Esophagus muscularis mucosa (tissue), 4 donors: Measurements from ENCODE around the gene CAPN8. TPM values are rescaled to one million over a fixed set of nuclear protein-coding genes. Genes with fewer than 3 reads are reported as not detected.

Experiments
- DNase-seq: peaks from one replicate; pipeline ENCODE4 v3.0.0-alpha.2; 2017; ENCODE audit errors: extremely low spot score
- H3K27ac ChIP-seq, 4 donors: fragments of 200-600 bp; sonication (generic); replicated peaks in 1 of 4; 1 replicate in 3 of 4; 2 replicates in 1 of 4; pipeline ENCODE4 v1.5.1; 2016 to 2019; ENCODE audit warnings: mild to moderate bottlenecking in 1 of 4
- H3K27me3 ChIP-seq, 4 donors: fragments of 200-600 bp; sonication (generic); one replicate each; pipeline versions ENCODE4 v1.5.1 to v1.6.0; 2016 to 2019
- H3K36me3 ChIP-seq, 4 donors: fragments of 200-600 bp; sonication (generic); one replicate each; pipeline ENCODE4 v1.5.1; 2016 to 2019
- H3K4me1 ChIP-seq, 4 donors: fragments of 200-600 bp; sonication (generic); one replicate each; pipeline ENCODE4 v1.5.1; 2016 to 2019
- H3K4me3 ChIP-seq, 4 donors: fragments of 200-600 bp; sonication (generic); 1 replicate in 2 of 4; 2 replicates in 2 of 4; pipeline ENCODE4 v1.5.1; 2016 to 2019; ENCODE audit warnings: mild to moderate bottlenecking in 4 of 4, moderate library complexity in 1 of 4
- H3K9me3 ChIP-seq, 4 donors: fragments of 200-600 bp; sonication (generic); 1 replicate in 3 of 4; 2 replicates in 1 of 4; pipeline ENCODE4 v1.5.1; 2016 to 2019
- CTCF ChIP-seq, 3 experiments: fragments of 200-600 bp in 2 of 3; fragments of 450-650 bp in 1 of 3; sonication (generic) in 2 of 3; IDR thresholded peaks; one replicate each; pipeline ENCODE4 v1.5.1; 2017 to 2019; ENCODE audit warnings: antibody characterized with exemption in 3 of 3, mild to moderate bottlenecking in 2 of 3, moderate library complexity in 1 of 3
- EP300 ChIP-seq: sonication (generic); formaldehyde crosslinking; IDR thresholded peaks from one replicate; pipeline ENCODE4 v1.6.1; 2017; ENCODE audit warnings: antibody characterized with exemption
- POLR2A ChIP-seq: fragments of 450-650 bp; IDR thresholded peaks from one replicate; pipeline ENCODE4 v1.6.1; 2017; ENCODE audit warnings: antibody characterized with exemption, moderate library complexity, mild to moderate bottlenecking, low read depth
- POLR2AphosphoS5 ChIP-seq, 2 donors: sonication (generic); formaldehyde crosslinking; IDR thresholded peaks; one replicate each; pipeline ENCODE4 v1.6.1; 2017; ENCODE audit warnings: antibody characterized with exemption in 2 of 2
- WGBS: methylation state at CpG from one replicate; pipeline ENCODE4 v1.1.5; 2018; 5-methylcytosine and 5-hydroxymethylcytosine counted together
- intact Hi-C: fragments of 100-400 bp; cut with DNase I; formaldehyde crosslinking; loops from one replicate; pipeline ENCODE4 v1.15.1; 2023
- total RNA-seq, 4 donors: library from RNA; depleted of rRNA; stranded (reverse); fragments of >200 nt; gene quantifications; one replicate each; pipeline versions ENCODE4 v1.1.0 to v1.2.1, GENCODE V29; 2016

CAPN8 gene
- total RNA-seq, 4 donors from 2014 or later, result 1.0 TPM; not detected in 3

- TF ChIP-seq POLR2A (no peak), EP300 (no peak), POLR2AphosphoS5 (IDR thresholded peaks at IDR 0.05) (no peak), CTCF (IDR thresholded peaks at IDR 0.05) (no peak)
- H3K36me3 ChIP-seq, result no peaks in the 10 kb centered on the region
- no peak for DNase-seq
- no peak overlapping the region for H3K27ac ChIP-seq
- H3K27me3 ChIP-seq, result no peaks in the 10 kb centered on the region
- no peak overlapping the region for H3K4me3 ChIP-seq
- intact Hi-C loops, result loop anchor here (5.0 to 10.0 kb wide), 2 partner anchors 52 to 360 kb away; no protein-coding TSS in a partner anchor
- peaks cover under 1 to 8% (median 6%) of the 10 kb centered on the region in 4 donors for H3K4me1 ChIP-seq
- WGBS, result 65% methylated on average over 8 of the region's 8 CpGs
- H3K9me3 ChIP-seq, result no peaks in the 10 kb centered on the region
Measured at GRCh38 chr1:223695014-223695548, 29.6 kb upstream of the CAPN8 start.

- Histone ChIP-seq H3K27ac (no peak overlapping the region), H3K9me3 (no peaks in the 10 kb centered on the region), H3K4me3 (no peak overlapping the region), H3K36me3 (no peaks in the 10 kb centered on the region), H3K4me1 (no peaks in the 10 kb centered on the region), H3K27me3 (peaks cover 0 to 6% (median 0%) of the 10 kb centered on the region in 4 donors)
- DNase-seq, result no peak
- intact Hi-C loops, result loop anchor here (10.0 kb wide), 1 partner anchor 364 kb away; no protein-coding TSS in a partner anchor
- TF ChIP-seq EP300 (no peak), POLR2AphosphoS5 (IDR thresholded peaks at IDR 0.05) (no peak), CTCF (IDR thresholded peaks at IDR 0.05) (no peak), POLR2A (no peak)
- WGBS, result 84% methylated on average over 4 of the region's 4 CpGs
Measured at GRCh38 chr1:223691121-223691520, 25.6 kb upstream of the CAPN8 start.

GRCh38 chr1:223684488-223684792 lies 18.9 kb upstream of the CAPN8 start:
- intact Hi-C loops, result loop anchor here (5.0 kb wide), 1 partner anchor 542 kb away; the partner anchor contains the start of gene TLR5

GRCh38 chr1:223683586-223684487 lies 18.3 kb upstream of the CAPN8 start:
- Histone ChIP-seq H3K36me3 (no peaks in the 10 kb centered on the region), H3K27ac (no peak overlapping the region), H3K9me3 (no peaks in the 10 kb centered on the region), H3K4me3 (no peak overlapping the region), H3K4me1 (no peaks in the 10 kb centered on the region), H3K27me3 (peaks cover 0 to 2% (median 0%) of the 10 kb centered on the region in 4 donors)
- intact Hi-C loops, result loop anchor here (5.0 kb wide), 1 partner anchor 542 kb away; the partner anchor contains the start of gene TLR5
- TF ChIP-seq EP300 (no peak), CTCF (IDR thresholded peaks at IDR 0.05) (peak; percentile 49 to 59 (median 55))
- no peak for DNase-seq
- WGBS, result 88% methylated on average over 6 of the region's 9 CpGs

More at GRCh38 chr1:223684488-223684792, 18.9 kb upstream of the CAPN8 start:
- Histone ChIP-seq H3K4me3 (no peak overlapping the region), H3K27me3 (peaks cover 0 to 6% (median 0%) of the 10 kb centered on the region in 4 donors), H3K27ac (no peak overlapping the region), H3K36me3 (no peaks in the 10 kb centered on the region), H3K4me1 (no peaks in the 10 kb centered on the region), H3K9me3 (no peaks in the 10 kb centered on the region)
- WGBS, result 78% methylated on average over 3 of the region's 3 CpGs
- DNase-seq, result no peak
- TF ChIP-seq POLR2A (no peak), EP300 (no peak), POLR2AphosphoS5 (IDR thresholded peaks at IDR 0.05) (no peak), CTCF (IDR thresholded peaks at IDR 0.05) (no peak)
